MM.1S (cell line): ENCODE measurements around the gene SLC24A3.

Experiments
- EZH2phosphoT487 ChIP-seq: fragments of 300-600 bp; sonication (generic); IDR thresholded peaks from 2 replicates; pipeline ENCODE4 v1.6.1; 2018; ENCODE audit warnings: antibody characterized with exemption, low read length
- TF ChIP-seq, protein P1 (sequence below): fragments of 300-600 bp; sonication (generic); IDR thresholded peaks from 2 replicates; pipeline ENCODE4 v1.5.1; 2016; ENCODE audit warnings: antibody characterized with exemption, low read length, mixed read lengths

DNA sequence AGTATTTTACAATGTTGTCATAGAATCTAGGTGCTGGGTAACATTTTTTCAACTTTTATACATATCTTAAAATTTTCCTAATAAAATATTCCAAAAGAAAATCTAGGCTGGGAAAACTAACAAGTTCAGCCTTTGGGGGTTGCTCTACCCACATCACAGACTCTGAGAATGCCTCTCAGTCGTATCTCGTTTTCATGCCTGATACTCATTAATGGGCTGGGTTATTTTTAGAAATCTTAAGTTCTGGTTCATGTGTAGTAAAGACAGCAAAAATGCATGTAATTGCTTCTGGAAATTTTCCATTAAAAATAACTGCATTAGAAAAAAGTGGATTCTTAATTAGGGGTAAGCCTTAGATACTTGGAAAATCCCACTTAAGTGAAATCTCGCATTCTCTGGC, 149.3 kb downstream of the SLC24A3 start:
- TF ChIP-seq, protein P1, sequence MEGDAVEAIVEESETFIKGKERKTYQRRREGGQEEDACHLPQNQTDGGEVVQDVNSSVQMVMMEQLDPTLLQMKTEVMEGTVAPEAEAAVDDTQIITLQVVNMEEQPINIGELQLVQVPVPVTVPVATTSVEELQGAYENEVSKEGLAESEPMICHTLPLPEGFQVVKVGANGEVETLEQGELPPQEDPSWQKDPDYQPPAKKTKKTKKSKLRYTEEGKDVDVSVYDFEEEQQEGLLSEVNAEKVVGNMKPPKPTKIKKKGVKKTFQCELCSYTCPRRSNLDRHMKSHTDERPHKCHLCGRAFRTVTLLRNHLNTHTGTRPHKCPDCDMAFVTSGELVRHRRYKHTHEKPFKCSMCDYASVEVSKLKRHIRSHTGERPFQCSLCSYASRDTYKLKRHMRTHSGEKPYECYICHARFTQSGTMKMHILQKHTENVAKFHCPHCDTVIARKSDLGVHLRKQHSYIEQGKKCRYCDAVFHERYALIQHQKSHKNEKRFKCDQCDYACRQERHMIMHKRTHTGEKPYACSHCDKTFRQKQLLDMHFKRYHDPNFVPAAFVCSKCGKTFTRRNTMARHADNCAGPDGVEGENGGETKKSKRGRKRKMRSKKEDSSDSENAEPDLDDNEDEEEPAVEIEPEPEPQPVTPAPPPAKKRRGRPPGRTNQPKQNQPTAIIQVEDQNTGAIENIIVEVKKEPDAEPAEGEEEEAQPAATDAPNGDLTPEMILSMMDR = no peak
- no peak for TF ChIP-seq EZH2phosphoT487
